ENCODE measurements around the gene SPRY2.

The SPRY2 gene

DNA sequence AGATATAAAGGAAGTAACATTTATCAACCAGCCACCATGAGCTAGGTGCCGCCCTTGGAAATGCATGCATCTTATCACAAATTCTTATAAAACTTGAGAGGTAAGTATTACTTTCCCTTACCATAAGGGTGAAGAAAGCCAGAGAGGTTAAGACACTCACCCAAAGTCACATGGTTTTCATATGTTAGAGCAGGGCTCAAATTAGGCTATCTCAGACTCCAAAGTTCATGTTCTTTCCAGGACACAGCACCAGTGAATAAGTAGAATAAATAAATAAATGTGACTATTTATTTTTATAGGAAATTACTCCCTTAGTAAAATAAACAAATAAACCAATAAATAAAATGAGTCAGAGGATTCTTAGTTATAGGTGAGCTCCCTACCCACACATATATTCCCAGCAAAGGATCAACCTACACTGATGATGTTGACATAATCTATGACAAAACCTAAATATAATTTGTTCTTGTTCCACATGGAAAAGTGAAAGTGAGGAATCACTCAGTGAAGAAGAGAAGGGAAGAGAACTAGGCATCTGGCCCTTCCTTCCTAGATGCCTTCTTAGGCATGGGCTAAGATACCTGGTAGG, 27.2 kb downstream of the SPRY2 start:
- TF ChIP-seq, protein P1, sequence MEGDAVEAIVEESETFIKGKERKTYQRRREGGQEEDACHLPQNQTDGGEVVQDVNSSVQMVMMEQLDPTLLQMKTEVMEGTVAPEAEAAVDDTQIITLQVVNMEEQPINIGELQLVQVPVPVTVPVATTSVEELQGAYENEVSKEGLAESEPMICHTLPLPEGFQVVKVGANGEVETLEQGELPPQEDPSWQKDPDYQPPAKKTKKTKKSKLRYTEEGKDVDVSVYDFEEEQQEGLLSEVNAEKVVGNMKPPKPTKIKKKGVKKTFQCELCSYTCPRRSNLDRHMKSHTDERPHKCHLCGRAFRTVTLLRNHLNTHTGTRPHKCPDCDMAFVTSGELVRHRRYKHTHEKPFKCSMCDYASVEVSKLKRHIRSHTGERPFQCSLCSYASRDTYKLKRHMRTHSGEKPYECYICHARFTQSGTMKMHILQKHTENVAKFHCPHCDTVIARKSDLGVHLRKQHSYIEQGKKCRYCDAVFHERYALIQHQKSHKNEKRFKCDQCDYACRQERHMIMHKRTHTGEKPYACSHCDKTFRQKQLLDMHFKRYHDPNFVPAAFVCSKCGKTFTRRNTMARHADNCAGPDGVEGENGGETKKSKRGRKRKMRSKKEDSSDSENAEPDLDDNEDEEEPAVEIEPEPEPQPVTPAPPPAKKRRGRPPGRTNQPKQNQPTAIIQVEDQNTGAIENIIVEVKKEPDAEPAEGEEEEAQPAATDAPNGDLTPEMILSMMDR (conservative IDR thresholded peaks at IDR 0.05; ENCODE audit: low read depth, low read length) = no peak
- no peak overlapping the region for H3K4me3 ChIP-seq (ENCODE audit: low read depth, low read length)
- no peak for DNase-seq (ENCODE audit: low read depth)

DNA sequence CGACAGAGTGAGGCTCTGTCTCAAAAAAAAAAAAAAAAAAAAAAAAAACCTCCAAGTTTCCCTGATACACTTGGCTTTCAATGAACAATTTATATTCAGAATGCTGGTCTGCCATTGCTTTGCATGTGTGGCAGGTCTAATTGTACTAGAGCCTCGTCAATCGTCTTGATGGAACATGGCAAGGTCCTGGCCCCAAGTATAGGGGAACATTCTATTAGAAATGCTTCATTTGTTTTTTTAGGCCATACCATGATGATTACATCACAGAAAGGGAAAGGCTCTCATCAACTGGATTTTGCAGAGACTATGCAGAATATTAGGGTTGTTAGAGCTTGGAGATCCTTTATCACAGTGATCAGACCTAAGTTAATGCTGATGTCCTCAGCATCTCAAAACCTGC, 28.0 kb downstream of the SPRY2 start:
- TF ChIP-seq, protein P1 (conservative IDR thresholded peaks at IDR 0.05; ENCODE audit: low read depth, low read length) = no peak
- H3K4me3 ChIP-seq (ENCODE audit: low read depth, low read length) = no peak overlapping the region
- DNase-seq (ENCODE audit: low read depth) = peak; percentile 48

DNA sequence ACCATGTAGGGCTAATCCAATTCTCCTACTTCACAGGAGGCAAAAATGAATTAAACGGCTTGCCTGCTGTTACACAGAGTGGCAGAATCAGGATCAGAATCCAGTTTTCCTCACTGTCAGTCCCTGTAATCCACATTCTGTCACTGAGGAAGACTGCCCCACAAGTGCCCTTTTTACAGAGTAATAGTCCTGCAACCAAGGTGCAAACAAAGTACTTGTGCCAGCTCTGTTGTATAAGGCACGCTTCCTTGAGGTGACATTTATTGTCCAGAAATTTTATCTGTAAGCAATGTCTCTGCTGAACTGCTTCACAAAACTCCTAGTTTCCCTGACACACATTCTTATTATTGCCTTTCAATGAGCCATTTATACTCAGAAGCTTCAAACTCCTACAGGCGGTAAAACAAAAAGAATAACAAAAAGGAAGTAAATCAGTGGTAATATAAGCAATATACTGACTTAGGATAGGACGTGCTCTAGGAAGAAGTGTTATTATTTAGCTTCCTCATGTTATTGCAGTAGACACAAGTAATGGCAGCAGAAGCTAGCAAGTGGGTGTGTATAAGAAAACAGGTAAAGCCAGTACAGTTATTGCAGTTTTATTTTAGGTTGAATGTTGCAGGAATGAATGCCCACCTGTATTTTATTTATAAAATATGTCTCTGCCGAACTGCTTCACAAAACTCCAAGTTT, 28.8 kb downstream of the SPRY2 start:
- no peak for DNase-seq (ENCODE audit: low read depth)
- H3K4me3 ChIP-seq (ENCODE audit: low read depth, low read length) = no peak overlapping the region
- TF ChIP-seq, protein P1 (conservative IDR thresholded peaks at IDR 0.05; ENCODE audit: low read depth, low read length) = no peak

DNA sequence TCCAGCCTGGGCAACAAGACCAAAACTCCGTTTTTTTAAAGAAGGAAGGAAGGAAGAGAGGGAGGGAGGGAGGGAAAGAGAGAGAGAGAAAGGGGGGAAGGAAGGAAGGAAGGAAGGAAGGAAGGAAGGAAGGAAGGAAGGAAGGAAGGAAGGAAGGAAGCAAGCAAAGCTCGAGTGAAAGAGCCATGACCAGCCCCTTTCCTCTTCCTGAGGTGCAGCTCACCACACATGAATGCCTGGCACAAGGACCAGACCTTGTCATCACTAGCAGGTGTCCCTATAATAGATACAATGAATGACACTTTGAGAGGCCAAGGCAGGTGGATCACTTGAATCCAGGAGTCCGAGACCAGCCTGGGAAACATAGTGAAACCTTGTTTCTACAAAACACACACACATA, 31.0 kb downstream of the SPRY2 start:
- no peak overlapping the region for H3K4me3 ChIP-seq (ENCODE audit: low read depth, low read length)
- TF ChIP-seq, protein P1 (conservative IDR thresholded peaks at IDR 0.05; ENCODE audit: low read depth, low read length) = no peak
- DNase-seq (ENCODE audit: low read depth) = no peak

DNA sequence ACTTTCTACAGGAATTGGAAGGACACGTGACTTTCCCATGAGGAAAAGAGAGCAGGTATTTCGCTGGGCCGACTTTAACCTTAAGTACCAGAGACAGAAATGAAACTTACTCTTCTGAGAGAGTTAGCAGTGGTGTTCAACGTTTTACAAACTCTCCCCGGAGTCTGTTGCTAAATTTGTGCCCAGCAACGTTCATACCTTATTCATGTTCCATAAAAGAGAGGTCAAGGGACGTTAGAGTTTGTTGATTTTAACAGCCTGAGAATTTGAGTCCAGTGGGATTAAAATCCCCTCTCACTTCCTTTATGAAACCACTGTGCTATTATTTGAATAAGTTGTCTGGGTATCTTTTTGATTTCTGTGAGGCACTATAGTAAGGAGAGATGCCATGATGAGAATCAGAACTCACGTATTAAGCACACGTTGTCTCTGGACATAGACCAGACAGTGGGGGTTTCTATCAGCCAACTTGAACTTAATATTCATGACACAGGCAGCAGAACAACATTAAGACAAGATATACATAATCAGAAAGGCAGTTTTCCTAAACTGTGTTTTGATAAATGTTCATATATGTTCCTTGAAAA, 33.4 kb downstream of the SPRY2 start:
- H3K4me3 ChIP-seq (ENCODE audit: low read depth, low read length) = no peak overlapping the region
- DNase-seq (ENCODE audit: low read depth) = no peak
- TF ChIP-seq, protein P1 (conservative IDR thresholded peaks at IDR 0.05; ENCODE audit: low read depth, low read length) = no peak

DNA sequence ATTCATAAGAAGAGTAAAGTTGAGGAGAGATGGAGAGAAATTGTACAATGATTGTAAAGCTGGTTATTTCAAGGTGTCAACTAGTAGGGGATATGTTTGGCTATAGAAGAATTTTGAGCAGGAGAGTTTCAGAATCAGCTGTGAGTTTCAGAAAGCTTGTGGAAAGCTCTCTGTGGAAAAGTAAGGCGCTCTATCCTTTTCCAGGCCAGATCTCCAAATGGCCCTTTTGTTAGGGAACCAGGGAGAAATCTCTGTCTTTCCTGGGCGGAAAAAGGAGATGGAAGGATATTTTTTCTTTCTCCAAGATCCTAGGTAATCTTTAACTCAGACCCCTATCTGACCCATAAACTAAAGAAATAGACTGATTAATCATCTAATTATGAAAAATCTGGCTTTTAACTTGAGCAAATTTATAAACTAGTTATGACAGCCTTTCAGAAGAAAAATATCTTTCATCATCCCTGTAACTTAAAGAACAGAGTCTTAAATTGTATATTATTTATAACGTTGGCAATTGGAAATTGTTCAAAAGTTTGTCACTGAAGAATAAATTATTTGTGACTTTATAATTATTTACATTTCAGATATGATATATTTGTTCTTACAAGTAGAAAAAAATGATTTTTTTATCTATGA, 34.5 kb downstream of the SPRY2 start:
- no peak for DNase-seq (ENCODE audit: low read depth)
- no peak overlapping the region for H3K4me3 ChIP-seq (ENCODE audit: low read depth, low read length)
- TF ChIP-seq, protein P1 (conservative IDR thresholded peaks at IDR 0.05; ENCODE audit: low read depth, low read length) = no peak
